ENCODE results near the gene SLC25A39.
A peak's percentile ranks its signal among the peaks of the same experiment; 100 is the strongest.
"Not testable (repeated sequence)": the region's sequence is repeated elsewhere in the genome, so short reads cannot be mapped to it uniquely, and the experiment has no call there.

SLC25A39 gene
- long read RNA-seq, transcript SLC25A39-202 (12 exons, 1,565 nt), result minor isoform, 72 of 1,676 reads
- long read RNA-seq, transcript SLC25A39-203 (11 exons, 1,274 nt), result minor isoform, 9 of 1,676 reads
- long read RNA-seq, transcript SLC25A39-201 (12 exons, 1,607 nt), result major isoform, 1,360 of 1,676 reads
- long read RNA-seq, transcript SLC25A39-212 (12 exons, 1,542 nt), result minor isoform, 10 of 1,676 reads
- long read RNA-seq, partial matches to known transcripts, result 8 of 1,676 reads
- long read RNA-seq, other reads (novel, unspliced or antisense), result 217 of 1,676 reads

- Histone ChIP-seq H3K4me3 (replicated peaks; ENCODE audit: insufficient read depth, low read length) (peak within 1 kb of the TSS; percentile 92), H3K27ac (replicated peaks) (peak within 1 kb of the TSS; percentile 74), H3K27me3 (ENCODE audit: insufficient read depth, poor library complexity, severe bottlenecking) (no peaks in the 10 kb centered on the region)
- TF ChIP-seq POLR2AphosphoS5 (IDR thresholded peaks at IDR 0.05; ENCODE audit: low read depth), result peak; percentile 44
- TF ChIP-seq GABPA (IDR thresholded peaks at IDR 0.05; ENCODE audit: low read depth), result no peak
- no peak for TF ChIP-seq CTCF (IDR thresholded peaks at IDR 0.05; ENCODE audit: insufficient read depth, low read length)
- TF ChIP-seq SPI1 (IDR thresholded peaks at IDR 0.05; ENCODE audit: borderline replicate concordance, low read depth), result no peak
- peak; percentile 23 for TF ChIP-seq REST (IDR thresholded peaks at IDR 0.05; ENCODE audit: insufficient replicate concordance, low read depth)
- DNase-seq (ENCODE audit: low read depth in 1 of 2, low spot score in 1 of 2), result peak; percentile 91 to 92
Observed at GRCh38 chr17:44324571-44325275, at the start of gene SLC25A39. TSS of gene SLC25A39 (minus strand) at chr17:44324823. CDS start at chr17:44323562, 1,261 bp downstream.

- no peak for DNase-seq (ENCODE audit: low read depth in 1 of 2, low spot score in 1 of 2)
- no peak overlapping the region for H3K27ac ChIP-seq (replicated peaks)
- H3K4me3 ChIP-seq (replicated peaks; ENCODE audit: insufficient read depth, low read length), result no peak overlapping the region
- TF ChIP-seq REST (IDR thresholded peaks at IDR 0.05; ENCODE audit: insufficient replicate concordance, low read depth) (no peak), GABPA (IDR thresholded peaks at IDR 0.05; ENCODE audit: low read depth) (no peak), CTCF (IDR thresholded peaks at IDR 0.05; ENCODE audit: insufficient read depth, low read length) (no peak), POLR2AphosphoS5 (IDR thresholded peaks at IDR 0.05; ENCODE audit: low read depth) (no peak), SPI1 (IDR thresholded peaks at IDR 0.05; ENCODE audit: borderline replicate concordance, low read depth) (no peak)
- H3K27me3 ChIP-seq (ENCODE audit: insufficient read depth, poor library complexity, severe bottlenecking), result peaks cover 19% of the 10 kb centered on the region
Observed at GRCh38 chr17:44372036-44372435, 47.4 kb upstream of the SLC25A39 start.

GRCh38 chr17:44369414-44370023, 44.9 kb upstream of the SLC25A39 start:
- H3K4me3 ChIP-seq (replicated peaks; ENCODE audit: insufficient read depth, low read length); H3K27ac ChIP-seq (replicated peaks); DNase-seq (ENCODE audit: low read depth in 1 of 2, low spot score in 1 of 2): not testable (repeated sequence)
- H3K27me3 ChIP-seq (ENCODE audit: insufficient read depth, poor library complexity, severe bottlenecking), result peaks cover 30% of the 10 kb centered on the region

- peaks cover 30% of the 10 kb centered on the region for H3K27me3 ChIP-seq (ENCODE audit: insufficient read depth, poor library complexity, severe bottlenecking)
- H3K27ac ChIP-seq (replicated peaks); DNase-seq (ENCODE audit: low read depth in 1 of 2, low spot score in 1 of 2); H3K4me3 ChIP-seq (replicated peaks; ENCODE audit: insufficient read depth, low read length): not testable (repeated sequence)
Observed at GRCh38 chr17:44368391-44369243, 44.0 kb upstream of the SLC25A39 start.
